Peyer's patch (tissue), 4 donors: Measurements from ENCODE around the gene AOAH. TPM values are rescaled to one million over a fixed set of nuclear protein-coding genes. Genes with fewer than 3 reads are reported as not detected.
A peak's percentile ranks its signal among the peaks of the same experiment; 100 is the strongest.
"Not testable (repeated sequence)": the region's sequence is repeated elsewhere in the genome, so short reads cannot be mapped to it uniquely, and the experiment has no call there.

Experiments used
- DNase-seq, 3 donors: peaks; one replicate each; pipeline ENCODE4 v3.0.0-alpha.2; 2017 to 2019
- H3K27ac ChIP-seq, 4 donors: fragments of 200-600 bp; sonication (generic); one replicate each; pipeline ENCODE4 v1.5.1; 2016 to 2019
- H3K27me3 ChIP-seq, 2 donors: fragments of 200-600 bp; sonication (generic); one replicate each; pipeline ENCODE4 v1.5.1; 2019
- H3K36me3 ChIP-seq, 3 donors: fragments of 200-600 bp; sonication (generic); one replicate each; pipeline ENCODE4 v1.5.1; 2016 to 2019
- H3K4me1 ChIP-seq, 4 donors: fragments of 200-600 bp; sonication (generic); one replicate each; pipeline ENCODE4 v1.5.1; 2016 to 2019
- H3K4me3 ChIP-seq, 4 donors: fragments of 200-600 bp; sonication (generic); 1 replicate in 3 of 4; 2 replicates in 1 of 4; pipeline ENCODE4 v1.5.1; 2016 to 2019; ENCODE audit warnings: mild to moderate bottlenecking in 1 of 4
- H3K9me3 ChIP-seq, 4 donors: fragments of 200-600 bp; sonication (generic); one replicate each; pipeline ENCODE4 v1.5.1; 2016 to 2019; ENCODE audit warnings: mild to moderate bottlenecking in 1 of 4
- CTCF ChIP-seq, 6 experiments: fragments of 450-650 bp in 4 of 6; fragments of 200-600 bp in 2 of 6; sonication (generic) in 1 of 6; IDR thresholded peaks; one replicate each; pipeline ENCODE4 v1.5.1; 2017 to 2019; ENCODE audit warnings: antibody characterized with exemption in 6 of 6, mild to moderate bottlenecking in 3 of 6, moderate library complexity in 1 of 6
- POLR2A ChIP-seq, 2 donors: fragments of 450-650 bp; IDR thresholded peaks; one replicate each; pipeline ENCODE4 v1.5.1; 2017; ENCODE audit warnings: antibody characterized with exemption in 2 of 2, mild to moderate bottlenecking in 2 of 2, moderate library complexity in 2 of 2
- total RNA-seq, 4 donors: library from RNA; depleted of rRNA; stranded (reverse); fragments of >200 nt; gene quantifications; one replicate each; pipeline ENCODE4 v1.1.0, GENCODE V29; 2016

AOAH gene
- total RNA-seq, 4 donors from 2014 or later: 33.3 to 60.2 (median 43.6) TPM

- H3K36me3 ChIP-seq: no peaks in the 10 kb centered on the region
- H3K27me3 ChIP-seq: no peaks in the 10 kb centered on the region
- TF ChIP-seq CTCF (IDR thresholded peaks at IDR 0.05) (no peak), POLR2A (IDR thresholded peaks at IDR 0.05) (no peak)
- no peak for DNase-seq
- H3K9me3 ChIP-seq: no peaks in the 10 kb centered on the region
- no peaks in the 10 kb centered on the region for H3K4me1 ChIP-seq
- H3K27ac ChIP-seq: no peak overlapping the region
- no peak overlapping the region for H3K4me3 ChIP-seq
Observed at GRCh38 chr7:36497775-36498174, 226.5 kb downstream of the AOAH start.

GRCh38 chr7:36497176-36497575 lies 227.1 kb downstream of the AOAH start:
- not testable (repeated sequence) for H3K9me3 ChIP-seq, H3K27ac ChIP-seq, H3K36me3 ChIP-seq, H3K27me3 ChIP-seq, H3K4me3 ChIP-seq, H3K4me1 ChIP-seq, DNase-seq

GRCh38 chr7:36496576-36496975 lies 227.7 kb downstream of the AOAH start:
- no peak overlapping the region for H3K27ac ChIP-seq
- H3K9me3 ChIP-seq: no peaks in the 10 kb centered on the region
- H3K27me3 ChIP-seq: no peaks in the 10 kb centered on the region
- no peaks in the 10 kb centered on the region for H3K4me1 ChIP-seq
- DNase-seq: no peak
- TF ChIP-seq POLR2A (IDR thresholded peaks at IDR 0.05): no peak
- TF ChIP-seq CTCF (IDR thresholded peaks at IDR 0.05): no peak
- H3K36me3 ChIP-seq: no peaks in the 10 kb centered on the region
- no peak overlapping the region for H3K4me3 ChIP-seq

DNA sequence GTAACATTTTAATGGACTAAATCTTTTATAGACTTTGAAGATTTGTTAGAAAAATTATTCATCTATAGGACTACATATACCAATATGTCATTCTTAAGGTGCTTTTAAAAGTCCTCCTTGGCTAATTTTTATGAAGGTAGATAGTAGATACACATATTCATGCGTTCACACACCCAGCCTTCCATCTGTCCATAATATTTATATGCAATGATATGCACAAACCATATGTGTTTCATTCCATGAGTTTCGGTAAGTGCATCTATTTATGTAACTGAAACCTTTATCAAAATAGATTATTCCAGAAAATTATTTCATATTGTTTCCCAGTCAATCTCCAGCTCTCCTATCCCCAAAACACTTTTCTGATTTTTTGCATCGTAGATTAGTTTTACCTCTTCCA lies 233.0 kb downstream of the AOAH start:
- H3K9me3 ChIP-seq: no peaks in the 10 kb centered on the region
- no peak overlapping the region for H3K4me3 ChIP-seq
- TF ChIP-seq CTCF (IDR thresholded peaks at IDR 0.05): no peak
- no peak for TF ChIP-seq POLR2A (IDR thresholded peaks at IDR 0.05)
- DNase-seq: no peak
- H3K27me3 ChIP-seq: no peaks in the 10 kb centered on the region
- H3K27ac ChIP-seq: no peak overlapping the region
- no peaks in the 10 kb centered on the region for H3K4me1 ChIP-seq
- no peaks in the 10 kb centered on the region for H3K36me3 ChIP-seq

- H3K4me1 ChIP-seq: no peaks in the 10 kb centered on the region
- no peak for DNase-seq
- H3K4me3 ChIP-seq: no peak overlapping the region
- no peak overlapping the region for H3K27ac ChIP-seq
- H3K9me3 ChIP-seq: no peaks in the 10 kb centered on the region
- H3K36me3 ChIP-seq: no peaks in the 10 kb centered on the region
- no peaks in the 10 kb centered on the region for H3K27me3 ChIP-seq
- TF ChIP-seq POLR2A (IDR thresholded peaks at IDR 0.05) (no peak), CTCF (IDR thresholded peaks at IDR 0.05) (no peak)
Observed at GRCh38 chr7:36490419-36490830, 233.9 kb downstream of the AOAH start.

GRCh38 chr7:36488672-36489071 lies 235.6 kb downstream of the AOAH start:
- H3K27ac ChIP-seq, H3K27me3 ChIP-seq, H3K36me3 ChIP-seq, H3K4me3 ChIP-seq, H3K4me1 ChIP-seq, H3K9me3 ChIP-seq, DNase-seq: not testable (repeated sequence)

DNA sequence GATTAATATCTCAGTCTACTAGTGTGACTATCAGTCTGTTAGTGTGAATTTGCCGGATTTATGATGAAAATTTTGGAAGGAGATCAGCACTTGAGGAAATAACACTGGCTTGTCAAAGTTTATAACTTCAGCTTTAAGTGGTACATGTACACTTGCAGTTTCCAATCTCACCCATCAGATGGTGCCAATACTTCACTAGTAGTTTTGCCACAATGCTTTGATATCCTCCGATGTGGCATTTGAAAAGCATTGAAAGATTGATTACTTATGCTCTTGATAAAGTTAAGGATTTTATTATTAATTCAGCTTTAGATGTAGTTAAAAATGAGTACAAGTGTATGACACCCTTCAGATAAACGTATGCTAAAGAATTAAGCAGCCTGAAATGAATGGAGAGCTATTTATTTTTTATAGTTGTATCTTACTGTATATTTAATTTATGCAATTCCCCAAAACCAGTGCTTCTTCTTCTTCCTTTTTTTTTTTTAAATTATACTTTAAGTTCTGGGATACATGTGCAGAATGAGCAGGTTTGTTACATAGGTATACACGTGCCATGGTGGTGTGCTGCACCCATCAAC lies 236.4 kb downstream of the AOAH start:
- Histone ChIP-seq H3K27me3 (no peaks in the 10 kb centered on the region), H3K4me1 (no peaks in the 10 kb centered on the region), H3K9me3 (no peaks in the 10 kb centered on the region), H3K27ac (no peak overlapping the region), H3K4me3 (no peak overlapping the region), H3K36me3 (no peaks in the 10 kb centered on the region)
- TF ChIP-seq POLR2A (IDR thresholded peaks at IDR 0.05) (no peak), CTCF (IDR thresholded peaks at IDR 0.05) (peak; percentile 50 to 96 (median 79))
- peak in 1 of 3 donors; percentile 67 for DNase-seq
